SK-N-DZ (cell line): ENCODE measurements around the gene ZNF837.
"Not testable (repeated sequence)": the region's sequence is repeated elsewhere in the genome, so short reads cannot be mapped to it uniquely, and the experiment has no call there.

Experiments used
- DNase-seq: peaks from one replicate; pipeline ENCODE4 v3.0.0-alpha.2; 2015; ENCODE audit warnings: low spot score

The ZNF837 gene

GRCh38 chr19:58351558-58351878 is 29.3 kb downstream of the ZNF837 start:
- DNase-seq: no peak

DNA sequence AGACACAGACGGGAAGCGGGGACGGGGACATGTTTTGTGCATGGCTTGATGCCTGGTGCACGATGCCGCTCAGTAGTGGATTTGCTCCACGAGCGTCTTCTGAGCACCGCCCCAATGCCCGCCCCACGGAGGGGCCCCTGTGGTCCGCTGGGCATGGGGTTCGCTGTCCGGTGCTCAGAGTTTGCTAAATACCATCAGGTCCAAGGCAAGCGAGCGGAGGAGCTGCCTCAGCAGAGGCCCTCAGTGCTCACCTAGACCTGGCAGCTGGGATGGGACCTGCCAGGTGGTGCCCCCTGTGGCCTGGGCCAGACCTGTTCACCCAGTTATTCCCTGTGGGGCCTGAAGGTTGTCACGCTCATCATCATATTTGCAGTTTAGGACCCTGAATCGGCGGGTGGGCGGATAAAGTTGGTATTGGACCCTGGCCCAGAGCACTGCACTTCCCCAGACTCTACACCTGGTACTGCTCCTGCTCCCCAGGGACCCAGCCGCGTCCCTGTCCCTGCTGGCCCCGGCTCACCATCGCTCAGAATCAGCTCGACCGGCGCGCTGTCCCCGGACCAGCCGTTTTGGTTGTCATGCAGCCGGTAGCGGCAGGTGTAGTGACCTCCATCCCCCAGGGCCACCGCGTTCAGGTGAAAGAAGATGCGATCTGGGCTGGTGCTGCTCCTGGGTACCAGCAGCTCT is 29.8 kb downstream of the ZNF837 start:
- no peak for DNase-seq

GRCh38 chr19:58350001-58350861 is 30.6 kb downstream of the ZNF837 start:
- DNase-seq: no peak

GRCh38 chr19:58349590-58349989 is 31.2 kb downstream of the ZNF837 start:
- no peak for DNase-seq

- not testable (repeated sequence) for DNase-seq
Measured at GRCh38 chr19:58348080-58348479, 32.8 kb downstream of the ZNF837 start.

GRCh38 chr19:58346961-58347929 is 33.6 kb downstream of the ZNF837 start:
- DNase-seq: peak; percentile 62

DNA sequence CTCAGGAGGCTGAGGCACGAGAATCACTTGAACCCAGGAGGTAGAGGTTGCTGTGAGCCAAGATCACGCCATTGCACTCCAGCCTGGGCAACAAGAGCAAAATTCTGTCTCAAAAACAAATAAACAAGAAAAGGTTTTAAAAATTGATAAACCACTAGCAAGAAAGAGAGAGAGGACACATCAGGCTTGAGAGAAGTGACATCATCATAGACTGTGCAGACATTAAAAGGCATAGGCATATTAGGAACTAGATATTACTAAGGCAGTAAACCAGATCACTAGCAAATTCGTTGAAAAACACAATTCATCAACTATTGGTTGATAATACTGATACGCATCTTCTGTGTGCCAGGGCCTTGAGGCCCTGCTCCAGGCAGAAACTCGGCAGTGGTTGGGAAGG is 35.3 kb downstream of the ZNF837 start:
- no peak for DNase-seq

GRCh38 chr19:58338825-58339558 is 41.8 kb downstream of the ZNF837 start:
- no peak for DNase-seq

DNA sequence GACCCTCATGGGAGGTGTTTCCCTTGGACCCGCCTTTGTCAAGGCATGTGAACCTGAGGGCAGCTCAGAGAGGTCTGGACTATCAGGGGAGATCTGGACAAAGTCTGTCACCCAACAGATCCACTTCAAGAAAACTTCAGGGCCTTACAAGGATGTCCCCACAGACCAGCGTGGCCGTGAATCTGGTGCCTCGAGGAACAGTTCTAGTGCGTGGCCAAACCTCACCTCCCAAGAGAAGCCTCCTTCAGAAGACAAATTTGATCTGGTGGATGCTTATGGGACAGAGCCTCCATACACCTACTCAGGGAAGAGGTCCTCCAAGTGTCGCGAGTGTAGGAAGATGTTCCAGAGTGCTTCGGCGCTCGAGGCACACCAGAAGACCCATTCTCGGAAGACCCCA is 42.5 kb downstream of the ZNF837 start:
- DNase-seq: no peak

DNA sequence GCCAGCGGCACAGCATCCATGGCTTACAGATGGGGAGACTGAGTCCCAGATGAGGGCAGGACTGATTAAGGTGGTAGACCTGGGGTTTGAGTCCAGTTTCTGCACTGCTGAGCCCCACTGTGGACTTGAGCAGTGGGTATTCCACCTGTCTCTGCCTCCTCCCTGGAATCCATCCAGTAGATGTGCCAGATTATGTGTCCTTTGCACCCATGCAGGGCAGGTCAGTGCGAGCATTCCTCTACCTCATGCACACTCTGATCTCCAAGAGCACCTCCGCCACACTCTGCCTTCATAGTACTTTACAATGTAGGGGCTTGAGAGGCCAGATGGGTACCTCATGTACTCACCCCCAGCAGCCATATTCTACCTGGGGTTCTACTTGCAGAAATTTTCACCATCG is 44.0 kb downstream of the ZNF837 start:
- no peak for DNase-seq

DNA sequence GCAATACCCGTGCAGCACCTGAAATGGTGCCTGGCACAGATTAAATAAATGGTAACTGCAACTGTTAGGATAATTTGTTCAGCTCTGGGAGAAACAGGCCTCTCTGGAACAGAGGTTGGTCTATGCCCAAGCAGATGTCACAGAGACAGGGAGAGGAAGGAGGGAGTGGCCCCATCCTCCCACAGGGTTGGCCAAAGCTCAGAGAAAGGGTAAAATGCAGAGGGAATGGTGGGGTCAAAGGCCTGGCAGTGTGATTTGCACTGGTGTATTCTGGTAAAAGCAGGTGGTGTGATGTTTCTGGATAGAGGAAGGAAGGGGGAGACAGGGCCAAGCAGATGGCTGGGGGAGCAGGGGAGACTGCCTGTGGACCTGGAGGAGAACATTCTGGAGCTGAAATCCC is 44.6 kb downstream of the ZNF837 start:
- DNase-seq: no peak

GRCh38 chr19:58335630-58336029 is 45.2 kb downstream of the ZNF837 start:
- DNase-seq: no peak

GRCh38 chr19:58334691-58335249 is 46.1 kb downstream of the ZNF837 start:
- DNase-seq: no peak

- no peak for DNase-seq
Measured at GRCh38 chr19:58332697-58333096, 48.1 kb downstream of the ZNF837 start.

DNA sequence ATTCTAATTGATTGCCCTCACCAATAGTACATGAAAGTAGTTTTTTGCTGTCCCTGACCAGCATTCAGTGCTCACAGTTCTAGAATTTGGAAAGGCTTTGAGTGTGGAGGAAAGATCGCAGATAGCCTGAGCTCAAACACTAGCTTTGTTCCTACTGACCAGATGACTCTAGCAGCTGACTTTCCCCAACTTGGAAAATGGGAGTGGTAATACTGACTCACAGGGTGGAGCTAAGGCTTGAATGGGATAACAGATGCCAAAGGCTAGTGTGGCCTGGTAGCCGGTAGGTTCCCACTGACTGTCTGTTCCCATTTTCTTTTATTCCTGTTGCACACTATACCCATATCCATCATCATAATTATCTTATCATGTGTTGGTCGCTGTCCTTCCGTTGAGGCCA is 50.4 kb downstream of the ZNF837 start:
- no peak for DNase-seq

- peak; percentile 13 for DNase-seq
Measured at GRCh38 chr19:58328999-58329398, 51.8 kb downstream of the ZNF837 start.

GRCh38 chr19:58326914-58327726 is 53.7 kb downstream of the ZNF837 start, which contains the start of gene ZSCAN22:
Gene ZSCAN22, plus strand, starts transcription at chr19:58326994. Its CDS starts 7,809 bp downstream, at chr19:58334803.
- DNase-seq: peak; percentile 90

DNA sequence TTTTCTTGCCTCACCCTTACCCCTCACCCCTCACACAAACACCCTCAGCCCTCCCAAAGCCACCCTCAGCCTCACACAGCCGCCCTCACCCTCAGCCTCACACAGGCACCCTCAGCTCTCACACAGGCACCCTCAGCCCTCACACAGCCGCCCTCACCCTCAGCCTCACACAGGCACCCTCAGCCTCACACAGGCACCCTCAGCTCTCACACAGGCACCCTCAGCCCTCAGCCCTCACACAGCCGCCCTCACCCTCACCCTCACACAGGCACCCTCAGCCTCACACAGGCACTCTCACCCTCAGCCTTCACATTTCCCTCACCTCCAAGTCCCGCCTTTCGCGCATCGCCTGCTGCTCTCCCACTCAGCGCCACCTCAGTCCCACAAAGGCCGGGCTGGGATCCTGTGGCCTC is 54.3 kb downstream of the ZNF837 start:
- no peak for DNase-seq

- DNase-seq: no peak
Measured at GRCh38 chr19:58325311-58326022, 55.4 kb downstream of the ZNF837 start.
